Calu3 (cell line): ENCODE data around the gene STXBP1. TPM values are rescaled to one million over a fixed set of nuclear protein-coding genes. Genes with fewer than 3 reads are reported as not detected.

Experiments used
- BruUV-seq: library from RNA; stranded (reverse); fragments of 400-500 nt; replicated peaks from 2 replicates; lab custom pipeline; 2021; lab: Mats Ljungman, UMichigan
- CTCF ChIA-PET: fragments of 300-600 bp; sonication (Branson Sonifier 250); formaldehyde crosslinking; loops from one replicate; lab custom pipeline; 2022; ENCODE audit warnings: antibody characterized with exemption; lab: Charles Lee
- DNase-seq: peaks from one replicate; pipeline ENCODE4 v3.0.0; 2022
- H3K27ac Mint-ChIP-seq: one replicate; pipeline ENCODE4 v1.8.0; 2022; ENCODE audit warnings: mixed read lengths; ENCODE audit not compliant: unreplicated experiment
- H3K27me3 Mint-ChIP-seq: one replicate; pipeline ENCODE4 v1.8.0; 2022; ENCODE audit warnings: mixed read lengths; ENCODE audit not compliant: unreplicated experiment
- H3K36me3 Mint-ChIP-seq: one replicate; pipeline ENCODE4 v1.8.0; 2022; ENCODE audit warnings: mild to moderate bottlenecking, moderate library complexity, mixed read lengths; ENCODE audit not compliant: insufficient read depth, unreplicated experiment
- H3K4me1 Mint-ChIP-seq: one replicate; pipeline ENCODE4 v1.8.0; 2022; ENCODE audit warnings: mild to moderate bottlenecking, low read depth, mixed read lengths; ENCODE audit not compliant: unreplicated experiment
- H3K4me3 Mint-ChIP-seq: one replicate; pipeline ENCODE4 v1.8.0; 2022; ENCODE audit warnings: mild to moderate bottlenecking, low read depth, moderate library complexity, mixed read lengths; ENCODE audit not compliant: unreplicated experiment
- H3K9me3 Mint-ChIP-seq: one replicate; pipeline ENCODE4 v1.8.0; 2022; ENCODE audit warnings: low read depth, mixed read lengths; ENCODE audit not compliant: unreplicated experiment
- CTCF ChIP-seq: fragments of 200-600 bp; IDR thresholded peaks from one replicate; pipeline ENCODE4 v1.8.0; 2022; ENCODE audit warnings: antibody characterized with exemption; ENCODE audit not compliant: unreplicated experiment
- intact Hi-C: fragments of 100-400 bp; cut with micrococcal nuclease; formaldehyde crosslinking; loops from one replicate; pipeline ENCODE4 v1.10.0; 2022; ENCODE audit not compliant: unreplicated experiment
- total RNA-seq: library from RNA; stranded (reverse); gene quantifications from 2 replicates; pipeline ENCODE4 v1.2.3, GENCODE V29; 2022

Gene STXBP1
- total RNA-seq, 1 experiment from 2014 or later: 5.9 TPM

DNA sequence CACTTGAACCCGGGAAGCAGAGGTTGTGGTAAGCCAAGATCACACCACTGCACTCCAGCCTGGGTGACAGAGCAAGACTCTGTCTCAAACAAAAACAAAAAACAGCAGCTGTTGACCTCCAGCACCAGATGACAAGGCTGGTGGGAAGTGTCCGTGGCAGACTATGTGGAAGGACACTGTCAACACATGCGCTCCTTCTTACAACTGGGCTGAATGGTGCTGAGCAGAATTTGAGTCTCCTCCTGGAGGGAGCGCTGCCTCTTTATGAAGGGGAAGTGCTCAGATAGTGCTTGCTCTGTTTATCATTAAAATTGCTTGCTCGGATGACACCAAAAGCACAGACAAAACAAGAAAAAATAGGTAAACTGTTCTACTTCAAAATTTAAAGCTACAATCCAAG, 85.5 kb downstream of the STXBP1 start:
- H3K4me3 Mint-ChIP-seq: no peak overlapping the region
- BruUV-seq: no TSS peak
- no peaks in the 10 kb centered on the region for H3K27me3 Mint-ChIP-seq
- peaks cover 18% of the 10 kb centered on the region for H3K36me3 Mint-ChIP-seq
- H3K9me3 Mint-ChIP-seq: no peaks in the 10 kb centered on the region
- DNase-seq: no peak
- CTCF ChIA-PET: no interaction called here
- H3K27ac Mint-ChIP-seq: no peak overlapping the region
- no peak for TF ChIP-seq CTCF
- intact Hi-C loops: no loop called here
- peaks cover 9% of the 10 kb centered on the region for H3K4me1 Mint-ChIP-seq

GRCh38 chr9:127698386-127698785, 86.3 kb downstream of the STXBP1 start:
- no peak overlapping the region for H3K27ac Mint-ChIP-seq
- no peak overlapping the region for H3K4me3 Mint-ChIP-seq
- no TSS peak for BruUV-seq
- TF ChIP-seq CTCF: no peak
- CTCF ChIA-PET: no interaction called here
- intact Hi-C loops: no loop called here
- no peaks in the 10 kb centered on the region for H3K9me3 Mint-ChIP-seq
- H3K36me3 Mint-ChIP-seq: peaks cover 18% of the 10 kb centered on the region
- H3K27me3 Mint-ChIP-seq: no peaks in the 10 kb centered on the region
- peaks cover 9% of the 10 kb centered on the region for H3K4me1 Mint-ChIP-seq
- DNase-seq: no peak

GRCh38 chr9:127698985-127699670, 87.1 kb downstream of the STXBP1 start:
- Mint-ChIP-seq H3K27me3 (no peaks in the 10 kb centered on the region), H3K4me3 (peak overlapping the region; percentile 65), H3K27ac (peak overlapping the region; percentile 43), H3K9me3 (no peaks in the 10 kb centered on the region), H3K4me1 (peaks cover 9% of the 10 kb centered on the region), H3K36me3 (peaks cover 18% of the 10 kb centered on the region)
- CTCF ChIA-PET: interaction anchor here (0.5 kb wide), 1 partner anchor 107 kb away, joined by 3 read pairs; no protein-coding TSS in a partner anchor
- no peak for TF ChIP-seq CTCF
- BruUV-seq: TSS peak; percentile 33
- peak; percentile 93 for DNase-seq
- intact Hi-C loops: no loop called here

DNA sequence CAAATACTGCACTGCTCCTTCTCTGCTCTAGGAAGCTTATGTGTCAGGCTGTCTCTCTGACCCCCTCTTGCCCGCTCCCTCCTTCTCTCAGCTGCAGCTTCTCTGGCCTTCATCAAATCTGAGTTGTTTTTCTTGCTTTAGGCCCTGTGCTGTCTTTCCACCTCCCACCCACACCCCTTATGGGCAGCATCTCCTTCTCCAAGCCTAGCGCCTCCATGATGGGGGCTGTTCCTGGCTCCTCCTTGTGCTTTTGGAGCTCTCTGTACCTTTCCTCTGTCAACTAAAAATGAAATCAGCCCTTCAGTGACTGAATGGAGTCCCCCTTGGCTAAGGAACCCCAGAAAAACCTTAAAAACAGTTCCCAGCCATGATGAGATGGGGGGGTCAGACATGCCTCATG, 88.1 kb downstream of the STXBP1 start:
- peaks cover 18% of the 10 kb centered on the region for H3K36me3 Mint-ChIP-seq
- H3K27me3 Mint-ChIP-seq: no peaks in the 10 kb centered on the region
- intact Hi-C loops: no loop called here
- no peaks in the 10 kb centered on the region for H3K9me3 Mint-ChIP-seq
- no peak for DNase-seq
- no peak for TF ChIP-seq CTCF
- H3K27ac Mint-ChIP-seq: no peak overlapping the region
- H3K4me3 Mint-ChIP-seq: no peak overlapping the region
- BruUV-seq: no TSS peak
- peaks cover 4% of the 10 kb centered on the region for H3K4me1 Mint-ChIP-seq
- CTCF ChIA-PET: no interaction called here
